ENCODE data around the gene BRINP2. TPM values are rescaled to one million over a fixed set of nuclear protein-coding genes. Genes with fewer than 3 reads are reported as not detected.
"Not testable (repeated sequence)": the region's sequence is repeated elsewhere in the genome, so short reads cannot be mapped to it uniquely, and the experiment has no call there.

Gene BRINP2
- total RNA-seq, 1 experiment from 2014 or later = not detected

DNA sequence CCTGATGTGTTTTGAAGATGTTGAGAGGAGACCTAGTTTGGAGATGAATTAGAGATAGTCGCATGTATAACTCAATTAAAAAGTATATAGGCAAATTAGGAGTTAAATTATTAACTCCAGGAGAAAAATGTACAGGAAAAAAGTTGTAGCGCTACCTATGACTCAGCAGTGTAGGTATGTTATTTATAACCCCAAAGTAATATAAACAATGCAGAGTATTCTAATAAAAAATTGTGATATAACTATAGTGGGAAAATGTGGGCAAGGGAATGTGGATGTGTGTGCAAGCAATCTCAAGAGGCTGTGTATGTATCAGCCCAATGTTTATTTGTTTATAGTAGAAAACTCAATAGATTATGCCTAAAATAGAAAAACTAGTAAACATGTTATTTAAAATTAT lies 144.5 kb downstream of the BRINP2 start:
- peak; percentile 22 for DNase-seq (ENCODE audit: low spot score)

DNA sequence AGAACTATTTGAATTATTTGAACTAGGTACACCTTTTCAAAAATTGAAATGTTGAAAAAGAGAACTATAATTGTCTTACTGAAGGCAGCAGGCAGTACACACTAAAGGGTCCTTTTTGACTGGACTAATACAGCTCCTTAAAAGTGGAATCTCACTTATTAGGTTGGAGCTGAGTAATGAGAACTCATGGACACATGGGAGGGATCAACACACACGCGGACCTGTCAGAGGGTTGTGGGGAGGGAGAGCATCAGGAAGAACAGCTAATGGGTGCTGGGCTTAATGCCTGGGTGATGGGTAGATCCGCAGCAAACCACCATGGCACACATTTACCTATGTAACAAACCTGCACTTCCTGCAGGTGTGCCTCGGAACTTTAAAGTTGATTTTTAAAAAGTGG lies 145.0 kb downstream of the BRINP2 start:
- DNase-seq (ENCODE audit: low spot score) = no peak

DNA sequence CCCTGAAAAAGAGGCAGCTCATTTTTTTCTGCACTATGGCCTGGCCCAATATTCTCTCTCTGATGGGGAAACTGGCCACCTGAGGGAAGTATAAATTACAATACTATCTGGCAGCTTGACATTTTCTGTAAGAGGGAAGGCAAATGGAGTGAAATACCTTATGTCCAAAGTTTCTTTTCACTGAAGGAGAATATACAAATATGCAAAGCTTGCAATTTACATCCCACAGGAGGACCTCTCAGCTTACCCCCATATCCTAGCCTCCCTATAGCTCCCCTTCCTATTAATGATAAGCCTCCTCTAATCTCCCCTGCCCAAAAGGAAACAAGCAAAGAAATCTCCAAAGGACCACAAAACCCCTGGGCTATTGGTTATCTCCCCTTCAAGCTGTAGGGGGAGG lies 150.7 kb downstream of the BRINP2 start:
- not testable (repeated sequence) for DNase-seq (ENCODE audit: low spot score)

DNA sequence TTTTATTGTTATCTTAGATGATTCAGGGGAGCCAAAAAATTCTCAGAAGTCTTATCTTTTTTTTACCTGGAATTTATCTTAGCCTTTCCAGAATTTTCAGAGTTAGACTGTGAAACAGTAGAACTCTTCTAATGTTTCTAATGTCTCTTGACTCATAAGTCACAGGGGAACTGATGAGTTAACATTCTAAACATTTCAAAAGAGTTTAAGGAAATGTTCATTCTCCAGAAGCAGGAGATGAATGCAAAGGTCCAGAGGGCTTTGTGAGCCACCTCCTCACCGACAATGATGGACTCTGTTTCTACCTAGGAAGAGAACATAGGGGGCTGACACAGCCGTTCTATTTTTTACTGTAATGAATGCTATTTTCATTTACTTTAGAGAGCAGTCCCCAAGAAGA lies 157.5 kb downstream of the BRINP2 start:
- no peak for DNase-seq (ENCODE audit: low spot score)

DNA sequence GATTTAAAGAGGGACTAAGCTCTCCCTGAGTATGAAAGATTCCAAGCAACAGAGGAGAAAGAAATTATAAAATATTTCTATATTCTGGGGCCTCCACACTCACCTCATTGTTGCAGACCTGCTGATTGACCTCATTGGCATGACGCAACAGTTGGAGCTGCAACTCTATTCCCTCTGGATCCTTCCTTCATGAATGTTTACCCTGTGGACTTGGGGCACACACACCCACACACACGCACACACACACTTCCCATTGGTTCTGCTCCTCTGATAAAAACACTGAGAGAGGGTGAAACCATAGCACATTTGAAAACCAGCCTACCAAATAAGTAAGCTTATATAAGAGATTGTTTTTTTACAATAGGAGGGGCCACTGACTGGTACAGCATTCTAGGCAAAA lies 159.1 kb downstream of the BRINP2 start:
- DNase-seq (ENCODE audit: low spot score) = no peak

Other genes starting within 250 kb of the BRINP2 start
- not detected in 2 replicates for gene ASTN1, start 6.2 kb upstream of the BRINP2 start, total RNA-seq (2014; rRNA removed; shearing (Covaris generic))

All from HT-29 (cell line).